Fibroblast of lung (primary cell): ENCODE results near the gene GUK1. TPM values are rescaled to one million over a fixed set of nuclear protein-coding genes. Genes with fewer than 3 reads are reported as not detected.

ENCODE experiments used
- DNase-seq, 2 donors: peaks; one replicate each; pipeline versions ENCODE4 v3.0.0 to v3.0.0-alpha.2; 2010; ENCODE audit warnings: low read depth in 2 of 2
- H2AFZ ChIP-seq: 2 replicates; pipeline ENCODE4 v1.5.1; 2012; ENCODE audit warnings: low read length, control low read depth, inconsistent platforms
- H3K27ac ChIP-seq: 2 replicates; pipeline ENCODE4 v1.5.1; 2011; ENCODE audit warnings: low read length, control low read depth; ENCODE audit not compliant: insufficient read depth
- H3K27me3 ChIP-seq: 2 replicates; pipeline ENCODE4 v1.5.1; 2011; ENCODE audit warnings: mild to moderate bottlenecking, low read length; ENCODE audit not compliant: control insufficient read depth, insufficient read depth
- H3K36me3 ChIP-seq: 2 replicates; pipeline ENCODE4 v1.5.1; 2011; ENCODE audit warnings: low read length; ENCODE audit not compliant: control insufficient read depth, insufficient read depth
- H3K4me1 ChIP-seq: 2 replicates; pipeline ENCODE4 v1.5.1; 2011; ENCODE audit warnings: low read length; ENCODE audit not compliant: control insufficient read depth, insufficient read depth; ENCODE audit errors: extremely low read depth
- H3K4me2 ChIP-seq: 2 replicates; pipeline ENCODE4 v1.5.1; 2011; ENCODE audit warnings: low read length, control low read depth; ENCODE audit not compliant: insufficient read depth; ENCODE audit errors: extremely low read depth
- H3K4me3 ChIP-seq, 4 experiments: fragments of 200-600 bp in 1 of 4; sonication (generic) in 1 of 4; replicated peaks in 1 of 4; 2 replicates each; pipeline ENCODE4 v1.5.1; 2011 to 2016; ENCODE audit warnings: low read length in 4 of 4, low read depth in 3 of 4, mild to moderate bottlenecking in 3 of 4, control low read depth in 2 of 4, inconsistent platforms in 1 of 4, mixed read lengths in 1 of 4; ENCODE audit not compliant: insufficient read depth in 1 of 4; ENCODE audit errors: control extremely low read depth in 1 of 4
- H3K79me2 ChIP-seq: 2 replicates; pipeline ENCODE4 v1.5.1; 2012; ENCODE audit warnings: mild to moderate bottlenecking, low read length, inconsistent platforms; ENCODE audit not compliant: control insufficient read depth, insufficient read depth
- H3K9ac ChIP-seq: 2 replicates; pipeline ENCODE4 v1.5.1; 2011; ENCODE audit warnings: mild to moderate bottlenecking, low read length, control low read depth; ENCODE audit not compliant: insufficient read depth
- H3K9me3 ChIP-seq: 2 replicates; pipeline ENCODE4 v1.5.1; 2012; ENCODE audit warnings: low read depth, low read length; ENCODE audit not compliant: control insufficient read depth, insufficient read depth
- H4K20me1 ChIP-seq: 2 replicates; pipeline ENCODE4 v1.5.1; 2011; ENCODE audit warnings: low read length; ENCODE audit not compliant: control insufficient read depth, insufficient read depth; ENCODE audit errors: extremely low read depth
- EZH2 ChIP-seq: IDR thresholded peaks from 2 replicates; pipeline ENCODE4 v1.5.1; 2012; ENCODE audit warnings: low read length, control low read depth, mild to moderate bottlenecking; ENCODE audit errors: missing control alignments
- polyA plus RNA-seq, 2 donors: library from polyadenylated mRNA; depleted of rRNA in 1 of 2; stranded (reverse) in 1 of 2; unstranded in 1 of 2; fragments of >200 nt; gene quantifications; 2 replicates each; pipeline ENCODE4 v1.2.1, GENCODE V29; 2011 to 2012; ENCODE audit warnings: missing spikeins in 1 of 2
- total RNA-seq: library from RNA; depleted of rRNA; stranded (reverse); fragments of >200 nt; gene quantifications from 2 replicates; pipeline ENCODE4 v1.2.1, GENCODE V29; 2014
- TF ChIP-seq, protein P1 (sequence below), 2 donors: IDR thresholded peaks in 1 of 2; conservative IDR thresholded peaks in 1 of 2; 1 replicate in 1 of 2; 2 replicates in 1 of 2; pipeline ENCODE4 v1.5.1; 2011 to 2012; ENCODE audit warnings: low read length in 2 of 2, control low read depth in 1 of 2, inconsistent platforms in 1 of 2, low read depth in 1 of 2, mild to moderate bottlenecking in 1 of 2

GUK1 gene
- total and polyA plus RNA-seq, 2 donors (not counting 1 experiment from before 2014, with no cell fraction given) = 217 to 479 TPM

GRCh38 chr1:228152097-228152917 lies 12.2 kb downstream of the GUK1 start:
- Histone ChIP-seq H3K27ac (no peak overlapping the region), H3K4me2 (no peak overlapping the region), H3K9ac (no peak overlapping the region), H3K4me3 (no peak overlapping the region), H2AFZ (no peak overlapping the region), H3K27me3 (no peaks in the 10 kb centered on the region), H3K79me2 (peaks cover 15% of the 10 kb centered on the region), H3K9me3 (no peaks in the 10 kb centered on the region), H4K20me1 (no peaks in the 10 kb centered on the region), H3K4me1 (peaks cover 34% of the 10 kb centered on the region), H3K36me3 (peaks cover 5% of the 10 kb centered on the region)
- TF ChIP-seq, protein P1, sequence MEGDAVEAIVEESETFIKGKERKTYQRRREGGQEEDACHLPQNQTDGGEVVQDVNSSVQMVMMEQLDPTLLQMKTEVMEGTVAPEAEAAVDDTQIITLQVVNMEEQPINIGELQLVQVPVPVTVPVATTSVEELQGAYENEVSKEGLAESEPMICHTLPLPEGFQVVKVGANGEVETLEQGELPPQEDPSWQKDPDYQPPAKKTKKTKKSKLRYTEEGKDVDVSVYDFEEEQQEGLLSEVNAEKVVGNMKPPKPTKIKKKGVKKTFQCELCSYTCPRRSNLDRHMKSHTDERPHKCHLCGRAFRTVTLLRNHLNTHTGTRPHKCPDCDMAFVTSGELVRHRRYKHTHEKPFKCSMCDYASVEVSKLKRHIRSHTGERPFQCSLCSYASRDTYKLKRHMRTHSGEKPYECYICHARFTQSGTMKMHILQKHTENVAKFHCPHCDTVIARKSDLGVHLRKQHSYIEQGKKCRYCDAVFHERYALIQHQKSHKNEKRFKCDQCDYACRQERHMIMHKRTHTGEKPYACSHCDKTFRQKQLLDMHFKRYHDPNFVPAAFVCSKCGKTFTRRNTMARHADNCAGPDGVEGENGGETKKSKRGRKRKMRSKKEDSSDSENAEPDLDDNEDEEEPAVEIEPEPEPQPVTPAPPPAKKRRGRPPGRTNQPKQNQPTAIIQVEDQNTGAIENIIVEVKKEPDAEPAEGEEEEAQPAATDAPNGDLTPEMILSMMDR (conservative IDR thresholded peaks at IDR 0.05 in 1 of 2, IDR thresholded peaks at IDR 0.05 in 1 of 2; ENCODE audit: low read depth in 1 of 2, low read length in 2 of 2) = no peak
- TF ChIP-seq EZH2 = no peak
- no peak for DNase-seq

DNA sequence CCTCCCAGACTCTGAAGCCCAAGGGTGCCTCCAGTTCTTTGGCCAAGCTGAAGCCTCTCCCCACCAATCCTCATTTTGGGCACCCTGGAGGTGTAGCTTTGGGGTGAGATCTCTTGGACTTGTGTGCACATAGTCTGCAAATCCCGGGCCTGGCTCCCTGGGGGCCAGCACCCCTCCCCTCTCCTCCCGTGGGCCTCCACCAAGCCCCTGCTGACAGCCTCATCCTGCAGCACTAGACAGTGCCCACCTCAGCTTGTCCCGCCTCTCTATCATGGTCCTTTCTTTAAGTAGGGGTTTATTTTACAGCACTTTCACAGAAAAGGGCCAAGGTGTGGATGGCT lies 12.8 kb downstream of the GUK1 start:
- H3K9ac ChIP-seq = no peak overlapping the region
- H3K36me3 ChIP-seq = peaks cover 4% of the 10 kb centered on the region
- no peak overlapping the region for H3K27ac ChIP-seq
- H3K4me3 ChIP-seq = no peak overlapping the region
- H3K4me1 ChIP-seq = peaks cover 34% of the 10 kb centered on the region
- TF ChIP-seq EZH2 = no peak
- TF ChIP-seq, protein P1 (conservative IDR thresholded peaks at IDR 0.05 in 1 of 2, IDR thresholded peaks at IDR 0.05 in 1 of 2; ENCODE audit: low read depth in 1 of 2, low read length in 2 of 2) = no peak
- H3K4me2 ChIP-seq = no peak overlapping the region
- no peaks in the 10 kb centered on the region for H3K27me3 ChIP-seq
- no peak for DNase-seq
- H3K79me2 ChIP-seq = peaks cover 10% of the 10 kb centered on the region
- H2AFZ ChIP-seq = no peak overlapping the region
- H4K20me1 ChIP-seq = no peaks in the 10 kb centered on the region
- no peaks in the 10 kb centered on the region for H3K9me3 ChIP-seq

GRCh38 chr1:228154021-228154669 lies 14.1 kb downstream of the GUK1 start:
- H3K4me1 ChIP-seq = peaks cover 25% of the 10 kb centered on the region
- no peak for TF ChIP-seq EZH2
- TF ChIP-seq, protein P1 (conservative IDR thresholded peaks at IDR 0.05 in 1 of 2, IDR thresholded peaks at IDR 0.05 in 1 of 2; ENCODE audit: low read depth in 1 of 2, low read length in 2 of 2) = no peak
- no peak overlapping the region for H3K4me2 ChIP-seq
- DNase-seq = no peak
- H3K4me3 ChIP-seq = no peak overlapping the region
- peaks cover 6% of the 10 kb centered on the region for H3K79me2 ChIP-seq
- H3K27ac ChIP-seq = no peak overlapping the region
- H3K9ac ChIP-seq = no peak overlapping the region
- no peaks in the 10 kb centered on the region for H3K36me3 ChIP-seq
- H2AFZ ChIP-seq = no peak overlapping the region
- no peaks in the 10 kb centered on the region for H3K9me3 ChIP-seq
- H4K20me1 ChIP-seq = no peaks in the 10 kb centered on the region
- no peaks in the 10 kb centered on the region for H3K27me3 ChIP-seq
